GM20000 (cell line): Measurements from ENCODE around the gene PLPP2.

Experiments
- DNase-seq: peaks from one replicate; pipeline ENCODE4 v3.0.0; 2012; ENCODE audit warnings: low spot score
- TF ChIP-seq, protein P1 (sequence below): IDR thresholded peaks from 2 replicates; pipeline ENCODE4 v1.5.1; 2012; ENCODE audit warnings: mild to moderate bottlenecking, control low read depth; ENCODE audit errors: extremely low read depth, missing control alignments

The PLPP2 gene

DNA sequence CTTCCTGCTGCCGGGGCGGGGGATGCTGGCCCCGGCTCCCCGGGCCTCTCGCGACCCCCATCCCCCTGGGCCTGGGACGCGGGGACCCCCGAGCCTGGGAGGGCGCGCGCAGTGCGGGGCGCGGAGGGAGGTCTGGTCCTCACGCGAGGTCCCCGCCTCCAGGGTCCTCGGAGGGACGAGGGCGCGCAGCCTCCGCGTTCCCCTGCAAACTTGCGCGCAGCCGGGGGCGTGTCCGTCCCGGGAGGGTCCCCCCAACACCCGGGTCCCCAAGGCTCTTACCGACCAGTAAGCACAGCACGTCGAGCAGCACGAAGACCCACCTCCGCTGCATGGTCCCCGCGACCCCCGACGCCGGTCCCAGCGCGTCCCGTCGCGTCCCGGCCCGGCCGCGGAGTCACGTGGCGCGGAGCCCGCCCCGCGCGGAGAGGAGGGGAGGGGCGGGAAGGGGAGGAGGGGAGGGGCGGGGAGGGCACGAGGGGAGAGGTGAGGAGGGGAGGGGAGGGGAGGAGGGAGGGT, at the start of gene PLPP2:
Gene PLPP2 (minus strand): TSS at position 398 of the 516 bp plus-strand sequence. CDS start 67 bp downstream, at position 331.
- TF ChIP-seq, protein P1, sequence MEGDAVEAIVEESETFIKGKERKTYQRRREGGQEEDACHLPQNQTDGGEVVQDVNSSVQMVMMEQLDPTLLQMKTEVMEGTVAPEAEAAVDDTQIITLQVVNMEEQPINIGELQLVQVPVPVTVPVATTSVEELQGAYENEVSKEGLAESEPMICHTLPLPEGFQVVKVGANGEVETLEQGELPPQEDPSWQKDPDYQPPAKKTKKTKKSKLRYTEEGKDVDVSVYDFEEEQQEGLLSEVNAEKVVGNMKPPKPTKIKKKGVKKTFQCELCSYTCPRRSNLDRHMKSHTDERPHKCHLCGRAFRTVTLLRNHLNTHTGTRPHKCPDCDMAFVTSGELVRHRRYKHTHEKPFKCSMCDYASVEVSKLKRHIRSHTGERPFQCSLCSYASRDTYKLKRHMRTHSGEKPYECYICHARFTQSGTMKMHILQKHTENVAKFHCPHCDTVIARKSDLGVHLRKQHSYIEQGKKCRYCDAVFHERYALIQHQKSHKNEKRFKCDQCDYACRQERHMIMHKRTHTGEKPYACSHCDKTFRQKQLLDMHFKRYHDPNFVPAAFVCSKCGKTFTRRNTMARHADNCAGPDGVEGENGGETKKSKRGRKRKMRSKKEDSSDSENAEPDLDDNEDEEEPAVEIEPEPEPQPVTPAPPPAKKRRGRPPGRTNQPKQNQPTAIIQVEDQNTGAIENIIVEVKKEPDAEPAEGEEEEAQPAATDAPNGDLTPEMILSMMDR: no peak
- no peak for DNase-seq

- TF ChIP-seq, protein P1: no peak
- DNase-seq: no peak
These were observed 49.6 kb upstream of the PLPP2 start for GRCh38 chr19:340620-341385.

DNA sequence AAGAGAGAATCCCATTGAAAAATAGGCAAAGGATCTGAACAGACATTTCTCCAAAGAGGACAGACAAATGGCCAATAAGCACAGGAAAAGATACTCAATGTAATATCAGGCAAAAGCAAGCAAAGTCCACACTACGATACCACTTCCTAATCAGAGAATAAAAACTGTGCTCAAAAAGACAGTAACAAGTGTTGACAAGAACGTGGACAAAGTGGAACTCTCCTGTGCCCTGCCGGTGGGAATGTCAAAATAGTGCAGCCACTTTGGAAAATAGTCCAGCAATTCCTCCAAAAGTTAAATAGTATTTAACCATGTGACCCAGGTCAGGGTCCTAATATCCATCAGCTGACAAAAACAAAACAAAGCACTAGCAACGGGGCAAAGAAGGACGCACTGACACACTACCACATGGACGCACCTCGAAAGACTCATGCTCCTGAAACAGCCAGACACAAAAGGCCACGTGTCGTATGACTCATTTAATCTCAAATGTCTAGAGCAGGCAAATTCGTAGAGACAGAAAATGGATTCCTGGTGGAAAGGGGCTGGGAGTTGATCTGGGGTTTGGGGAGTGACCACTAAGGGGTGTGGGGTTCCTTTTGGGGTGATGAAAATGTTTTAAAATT, 48.2 kb upstream of the PLPP2 start:
- TF ChIP-seq, protein P1: no peak
- DNase-seq: no peak

GRCh38 chr19:338421-338820, 47.2 kb upstream of the PLPP2 start:
- DNase-seq: no peak
- TF ChIP-seq, protein P1: no peak

GRCh38 chr19:336067-336614, 44.9 kb upstream of the PLPP2 start:
- no peak for DNase-seq
- TF ChIP-seq, protein P1: no peak

- TF ChIP-seq, protein P1: no peak
These were observed 44.4 kb upstream of the PLPP2 start for GRCh38 chr19:335486-336066.

More at GRCh38 chr19:335486-336066, 44.4 kb upstream of the PLPP2 start:
- DNase-seq: no peak
